ENCODE measurements around the gene CHKA.

GRCh38 chr11:68025047-68025446, 96.1 kb downstream of the CHKA start:
- peak; percentile 22 to 36; a peak in 2 of 4 replicates for TF ChIP-seq CTCF (conservative IDR thresholded peaks at IDR 0.05; ENCODE audit: low read depth in 2 of 2)
- no peak for TF ChIP-seq CREB1 (CRISPR knock-in tag; IDR thresholded peaks at IDR 0.05; ENCODE audit: low read depth)
- TF ChIP-seq ZNF114 (CRISPR knock-in tag; IDR thresholded peaks at IDR 0.05): no peak
- TF ChIP-seq POLR2AphosphoS5 (IDR thresholded peaks at IDR 0.05; ENCODE audit: low read depth): no peak
- no peak for TF ChIP-seq EZH2phosphoT487 (IDR thresholded peaks at IDR 0.05; ENCODE audit: unreplicated experiment)
- TF ChIP-seq REST (IDR thresholded peaks at IDR 0.05; ENCODE audit: unreplicated experiment): no peak
- TF ChIP-seq EZH2 (IDR thresholded peaks at IDR 0.05; ENCODE audit: low read depth, unreplicated experiment): no peak
- TF ChIP-seq JUNB (IDR thresholded peaks at IDR 0.05; ENCODE audit: unreplicated experiment): no peak
- TF ChIP-seq ZNF331 (CRISPR knock-in tag; IDR thresholded peaks at IDR 0.05; ENCODE audit: low read depth): no peak
